HepG2 (cell line): Measurements from ENCODE around the gene ZFPM1. TPM values are rescaled to one million over a fixed set of nuclear protein-coding genes. Genes with fewer than 3 reads are reported as not detected.

ENCODE experiments used
- ATAC-seq: fragments of 200-7000 bp; cut with Tn5 transposase; 3 replicates; pipeline ENCODE4 v1.9.1; 2020; ENCODE audit warnings: mild to moderate bottlenecking, moderate library complexity
- BruUV-seq: library from RNA; stranded (reverse); fragments of 400-500 nt; replicated peaks from 2 replicates; lab custom pipeline; 2021; lab: Mats Ljungman, UMichigan
- CTCF ChIA-PET: fragments of 300-600 bp; formaldehyde crosslinking; extraction: SDS; loops from one replicate; lab custom pipeline; 2021; ENCODE audit warnings: low total read pairs, inconsistent platforms, low intra/inter-chr PET ratio; lab: Yijun Ruan, JAX
- POLR2A ChIA-PET: fragments of 350-600 bp; sonication (Branson Sonifier 250); formaldehyde crosslinking; loops from one replicate; lab custom pipeline; 2020; ENCODE audit warnings: antibody characterized with exemption, inconsistent platforms; lab: Yijun Ruan, JAX
- DNase-seq: peaks from one replicate; pipeline ENCODE4 v3.0.0-alpha.2; 2015; ENCODE audit warnings: low spot score
- FAIRE-seq: peaks from 3 replicates; lab custom pipeline; 2011; peaks lifted over from hg19 to GRCh38; lab: Jason Lieb, UNC
- H2AFZ ChIP-seq: one replicate; pipeline ENCODE4 v1.6.1; 2011; ENCODE audit warnings: low read length, inconsistent platforms
- H3K27ac ChIP-seq: fragments of 300-600 bp; 3 replicates; pipeline ENCODE4 v1.8.0; 2011; ENCODE audit warnings: mixed run types, mild to moderate bottlenecking, mixed read lengths, low read length, inconsistent platforms; ENCODE audit not compliant: insufficient read depth; ENCODE audit errors: extremely low read length
- H3K27me3 ChIP-seq, 2 experiments: fragments of 200-600 bp in 1 of 2; 2 replicates in 1 of 2; 3 replicates in 1 of 2; pipeline versions ENCODE4 v1.6.0 to v1.8.0; 2011; ENCODE audit warnings: low read length in 2 of 2, mild to moderate bottlenecking in 2 of 2, moderate library complexity in 2 of 2, inconsistent platforms in 1 of 2; ENCODE audit not compliant: insufficient read depth in 2 of 2, control insufficient read depth in 1 of 2
- H3K36me3 ChIP-seq, 2 experiments: fragments of 200-600 bp in 1 of 2; replicated peaks in 1 of 2; 2 replicates in 1 of 2; 3 replicates in 1 of 2; pipeline versions ENCODE4 v1.5.1 to v1.8.0; 2011; ENCODE audit warnings: low read length in 2 of 2, inconsistent platforms in 1 of 2; ENCODE audit not compliant: insufficient read depth in 2 of 2, control insufficient read depth in 1 of 2
- H3K4me1 ChIP-seq: 2 replicates; pipeline ENCODE4 v1.5.1; 2012; ENCODE audit warnings: low read length, inconsistent platforms; ENCODE audit not compliant: insufficient read depth
- H3K4me2 ChIP-seq: 2 replicates; pipeline ENCODE4 v1.6.0; 2011; ENCODE audit warnings: low read depth, low read length, inconsistent platforms
- H3K4me3 ChIP-seq, 3 experiments: fragments of 200-600 bp in 1 of 3; sonication (generic), shearing (Covaris generic) in 1 of 3; replicated peaks in 1 of 3; 2 replicates each; pipeline ENCODE4 v1.5.1; 2011 to 2016; ENCODE audit warnings: low read length in 3 of 3, inconsistent platforms in 2 of 3, low read depth in 2 of 3, mild to moderate bottlenecking in 2 of 3, control low read depth in 1 of 3, mixed read lengths in 1 of 3; ENCODE audit not compliant: insufficient read depth in 1 of 3
- H3K79me2 ChIP-seq: one replicate; pipeline ENCODE4 v1.6.1; 2011; ENCODE audit warnings: low read length, inconsistent platforms; ENCODE audit not compliant: insufficient read depth
- H3K9ac ChIP-seq: 2 replicates; pipeline ENCODE4 v1.6.0; 2011; ENCODE audit warnings: mild to moderate bottlenecking, low read depth, low read length, inconsistent platforms; ENCODE audit not compliant: insufficient read depth
- H3K9me3 ChIP-seq: 2 replicates; pipeline ENCODE4 v1.5.1; 2012; ENCODE audit warnings: mild to moderate bottlenecking, low read length
- H4K20me1 ChIP-seq: 2 replicates; pipeline ENCODE4 v1.6.0; 2011; ENCODE audit warnings: inconsistent platforms, mild to moderate bottlenecking, low read length, moderate library complexity; ENCODE audit not compliant: insufficient read depth
- BCL6 ChIP-seq: IDR thresholded peaks from 2 replicates; pipeline ENCODE4 v1.6.1; 2016; ENCODE audit warnings: missing genetic modification reagents, missing compliant biosample characterization
- ELF3 ChIP-seq: IDR thresholded peaks from 2 replicates; pipeline ENCODE4 v1.6.1; 2016; ENCODE audit warnings: missing genetic modification reagents, missing compliant biosample characterization
- HNF4G ChIP-seq, 2 experiments: sonication (generic) in 1 of 2; formaldehyde crosslinking in 1 of 2; IDR thresholded peaks; 2 replicates each; pipeline versions ENCODE4 v1.4.0 to v1.6.1; 2011 to 2020; ENCODE audit warnings: borderline replicate concordance in 2 of 2, low read depth in 2 of 2, mild to moderate bottlenecking in 2 of 2, low read length in 1 of 2, missing genetic modification reagents in 1 of 2, moderate library complexity in 1 of 2
- KMT2A ChIP-seq: sonication (generic); formaldehyde crosslinking; IDR thresholded peaks from 2 replicates; pipeline ENCODE4 v1.4.0; 2020; ENCODE audit warnings: missing genetic modification reagents
- MAZ ChIP-seq, 2 experiments: sonication (generic) in 1 of 2; formaldehyde crosslinking in 1 of 2; IDR thresholded peaks; 2 replicates each; pipeline versions ENCODE4 v1.5.0 to v1.6.1; 2012 to 2020; ENCODE audit warnings: low read depth in 2 of 2, mild to moderate bottlenecking in 2 of 2, borderline replicate concordance in 1 of 2, improper control_type of control experiment in 1 of 2, low read length in 1 of 2, missing genetic modification reagents in 1 of 2, moderate library complexity in 1 of 2
- MEIS2 ChIP-seq: sonication (generic); formaldehyde crosslinking; IDR thresholded peaks from 2 replicates; pipeline ENCODE4 v1.9.0; 2021; ENCODE audit warnings: mild to moderate bottlenecking, missing genetic modification reagents
- SALL1 ChIP-seq: sonication (generic); formaldehyde crosslinking; IDR thresholded peaks from 2 replicates; pipeline ENCODE4 v1.8.0; 2022; ENCODE audit warnings: mild to moderate bottlenecking, missing genetic modification reagents
- ZNF256 ChIP-seq: sonication (generic); formaldehyde crosslinking; conservative IDR thresholded peaks from 2 replicates; pipeline ENCODE4 v1.4.0; 2020; ENCODE audit warnings: missing genetic modification reagents
- ZNF337 ChIP-seq: sonication (generic); formaldehyde crosslinking; IDR thresholded peaks from 2 replicates; pipeline ENCODE4 v1.5.1; 2020; ENCODE audit warnings: missing genetic modification reagents, low read depth, mild to moderate bottlenecking, borderline replicate concordance
- ZNF510 ChIP-seq: sonication (generic); formaldehyde crosslinking; IDR thresholded peaks from 2 replicates; pipeline ENCODE4 v1.4.0; 2020; ENCODE audit warnings: low read depth, mild to moderate bottlenecking, missing genetic modification reagents
- ZNF614 ChIP-seq: IDR thresholded peaks from 2 replicates; pipeline ENCODE4 v1.6.1; 2018; ENCODE audit warnings: missing biosample characterization, missing genetic modification reagents, inconsistent platforms, borderline replicate concordance
- ZNF775 ChIP-seq: sonication (generic); formaldehyde crosslinking; IDR thresholded peaks from 2 replicates; pipeline ENCODE4 v1.4.0; 2020; ENCODE audit warnings: missing genetic modification reagents, mild to moderate bottlenecking, moderate library complexity, borderline replicate concordance
- ZSCAN30 ChIP-seq: sonication (generic); formaldehyde crosslinking; IDR thresholded peaks from 2 replicates; pipeline ENCODE4 v1.5.0; 2020; ENCODE audit warnings: mild to moderate bottlenecking, missing genetic modification reagents
- WGBS: methylation state at CpG from one replicate; pipeline ENCODE4 v1.1.6; 2017; ENCODE audit warnings: low lambda C conversion rate; 5-methylcytosine and 5-hydroxymethylcytosine counted together
- in situ Hi-C: cut with HindIII; loops from 2 replicates; pipeline ENCODE4 v1.10.0; 2017; ENCODE audit warnings: low pct_unique_long_range_greater_than_20kb; ENCODE audit not compliant: extremely low pct_ligation_motif_present
- intact Hi-C: fragments of 100-400 bp; cut with micrococcal nuclease; formaldehyde crosslinking; loops from one replicate; pipeline ENCODE4 v1.10.0; 2022; ENCODE audit not compliant: unreplicated experiment
- polyA plus RNA-seq, 8 experiments: library from polyadenylated mRNA; depleted of rRNA in 3 of 8; stranded (reverse) in 7 of 8; unstranded in 1 of 8; fragments of >200 nt; fragmentation: Illumina TruSeq in 4 of 8; extraction: Trizol in 4 of 8; gene quantifications; 2 replicates each; pipeline versions ENCODE4 v1.2.1 to v1.2.3, GENCODE V29; 2011 to 2016; ENCODE audit warnings: low read depth in 4 of 8, missing spikeins in 1 of 8, mixed read lengths in 1 of 8; ENCODE audit not compliant: insufficient read depth in 1 of 8
- total RNA-seq, 5 experiments: library from RNA; depleted of rRNA; stranded (reverse); fragments of >200 nt; fragmentation: Illumina TruSeq; extraction: Trizol; gene quantifications; 2 replicates each; pipeline ENCODE4 v1.2.3, GENCODE V29; 2016; ENCODE audit warnings: low read depth in 1 of 5
- TF ChIP-seq, protein P1 (sequence below): IDR thresholded peaks from 2 replicates; pipeline ENCODE4 v1.6.1; 2018; ENCODE audit warnings: missing genetic modification reagents
- TF ChIP-seq, protein P2 (sequence below): sonication (generic); formaldehyde crosslinking; IDR thresholded peaks from 2 replicates; pipeline ENCODE4 v1.8.0; 2022; ENCODE audit warnings: missing genetic modification reagents, mild to moderate bottlenecking, inconsistent platforms, borderline replicate concordance
- TF ChIP-seq, protein P3 (sequence below): sonication (generic); formaldehyde crosslinking; IDR thresholded peaks from 2 replicates; pipeline ENCODE4 v1.4.0; 2020; ENCODE audit warnings: missing genetic modification reagents, borderline replicate concordance

ZFPM1 gene
- total and polyA plus RNA-seq, 2 of the 13 experiments (the other 11 are each of a cell fraction or from before 2014, with no cell fraction given) = 1.3 to 3.8 TPM

DNA sequence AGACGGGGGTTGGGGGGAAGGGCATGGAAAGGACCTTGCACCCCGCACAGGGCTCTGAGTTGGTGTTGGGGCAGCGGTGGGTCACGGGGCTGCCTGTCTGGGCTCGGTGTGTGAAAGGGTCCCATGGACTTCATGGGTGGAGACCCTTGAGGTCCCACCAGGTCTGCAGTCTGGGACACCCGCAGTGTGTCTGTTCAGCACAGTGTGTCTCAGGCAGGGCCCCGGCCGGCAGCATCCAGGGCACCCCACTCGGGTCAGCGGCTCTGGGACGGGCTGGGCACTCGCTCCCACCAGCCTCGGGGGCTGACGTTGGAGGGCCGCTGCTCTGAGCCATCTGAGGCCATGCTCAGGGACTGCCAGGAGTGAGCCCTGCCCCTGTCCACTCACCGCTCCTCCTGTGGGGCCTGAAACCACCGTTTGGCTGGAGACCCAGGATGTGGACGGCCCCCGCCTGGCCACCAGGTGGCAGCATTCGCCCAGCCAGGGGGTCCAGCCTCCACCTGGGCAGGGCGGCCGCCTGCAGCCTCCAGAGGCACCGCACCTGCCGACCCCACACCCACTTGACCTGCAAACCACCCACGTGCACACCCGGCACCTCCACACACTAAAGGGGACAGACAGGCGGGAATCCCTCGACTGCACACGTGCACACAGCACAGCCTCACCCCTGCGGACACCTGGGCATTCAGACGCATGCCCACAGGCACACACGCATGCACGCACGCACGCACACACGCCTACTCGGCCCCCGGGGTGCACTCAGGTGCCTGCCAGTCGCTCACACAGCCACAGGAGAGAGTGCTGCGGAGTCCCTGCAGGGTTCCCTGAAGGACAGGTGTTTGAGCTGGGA is 10.1 kb upstream of the ZFPM1 start:
- Histone ChIP-seq H2AFZ (no peak overlapping the region), H3K4me2 (peak overlapping the region; percentile 75), H3K27ac (no peak overlapping the region), H3K27me3 (peaks cover 45 to 94% of the 10 kb centered on the region in 2 experiments), H3K4me1 (peaks cover 16% of the 10 kb centered on the region), H4K20me1 (no peaks in the 10 kb centered on the region), H3K36me3 (no peaks in the 10 kb centered on the region), H3K4me3 (peak overlapping the region; percentile 4 to 66 (median 17); a peak in 3 of 6 replicates), H3K9me3 (no peaks in the 10 kb centered on the region), H3K79me2 (no peaks in the 10 kb centered on the region), H3K9ac (no peak overlapping the region)
- POLR2A ChIA-PET = interaction anchor here (2.1 kb wide), 1 partner anchor 45 kb away, joined by 7 read pairs; no protein-coding TSS in a partner anchor
- peak; percentile 77 for DNase-seq
- peak; percentile 91 for ATAC-seq
- intact Hi-C loops (loop anchor here (1.0 to 2.0 kb wide), 3 partner anchors 46 to 119 kb away; no protein-coding TSS in a partner anchor), in situ Hi-C loops (no loop called here)
- BruUV-seq = no TSS peak
- CTCF ChIA-PET = interaction anchor here (0.6 to 3.6 kb wide), 10 partner anchors 9 to 119 kb away, joined by 3 to 88 read pairs (median 4); no protein-coding TSS in a partner anchor
- FAIRE-seq = peak; percentile 51
- WGBS = 4% methylated on average over 9 of the region's 40 CpGs
- peak; percentile 44 for TF ChIP-seq ELF3
- no peak for TF ChIP-seq ZSCAN30 (CRISPR knock-in tag)
- peak; percentile 29; the same call in 1 of the 2 replicates for TF ChIP-seq MAZ (IDR thresholded peaks at IDR 0.05; ENCODE audit: borderline replicate concordance, low read depth, low read length)
- TF ChIP-seq MAZ (CRISPR knock-in tag; IDR thresholded peaks at IDR 0.05; ENCODE audit: low read depth) = peak; percentile 90
- TF ChIP-seq, protein P1, sequence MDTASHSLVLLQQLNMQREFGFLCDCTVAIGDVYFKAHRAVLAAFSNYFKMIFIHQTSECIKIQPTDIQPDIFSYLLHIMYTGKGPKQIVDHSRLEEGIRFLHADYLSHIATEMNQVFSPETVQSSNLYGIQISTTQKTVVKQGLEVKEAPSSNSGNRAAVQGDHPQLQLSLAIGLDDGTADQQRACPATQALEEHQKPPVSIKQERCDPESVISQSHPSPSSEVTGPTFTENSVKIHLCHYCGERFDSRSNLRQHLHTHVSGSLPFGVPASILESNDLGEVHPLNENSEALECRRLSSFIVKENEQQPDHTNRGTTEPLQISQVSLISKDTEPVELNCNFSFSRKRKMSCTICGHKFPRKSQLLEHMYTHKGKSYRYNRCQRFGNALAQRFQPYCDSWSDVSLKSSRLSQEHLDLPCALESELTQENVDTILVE = peak; percentile 51; the same call in 1 of the 2 replicates
- peak; percentile 74 for TF ChIP-seq SALL1 (CRISPR knock-in tag)
- no peak; the same call in 1 of the 2 replicates for TF ChIP-seq MEIS2 (CRISPR knock-in tag)
- TF ChIP-seq HNF4G (IDR thresholded peaks at IDR 0.05; ENCODE audit: borderline replicate concordance, low read depth, low read length) = no peak; the same call in 1 of the 2 replicates
- TF ChIP-seq HNF4G (CRISPR knock-in tag; IDR thresholded peaks at IDR 0.05; ENCODE audit: borderline replicate concordance, low read depth) = peak; percentile 52
- TF ChIP-seq, protein P2, sequence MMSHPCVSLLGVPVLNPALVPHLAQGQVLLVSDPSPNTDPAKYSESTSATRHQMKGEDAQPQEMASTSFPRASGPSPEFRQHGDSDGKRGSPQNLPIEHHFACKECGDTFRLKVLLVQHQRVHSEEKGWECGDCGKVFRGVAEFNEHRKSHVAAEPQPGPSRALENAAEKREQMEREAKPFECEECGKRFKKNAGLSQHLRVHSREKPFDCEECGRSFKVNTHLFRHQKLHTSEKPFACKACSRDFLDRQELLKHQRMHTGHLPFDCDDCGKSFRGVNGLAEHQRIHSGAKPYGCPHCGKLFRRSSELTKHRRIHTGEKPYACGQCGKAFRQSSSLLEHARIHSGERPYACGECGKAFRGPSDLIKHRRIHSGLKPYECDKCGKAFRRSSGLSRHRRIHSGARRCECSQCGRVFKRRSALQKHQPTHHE (CRISPR knock-in tag) = peak; percentile 82; the same call in 1 of the 2 replicates
- no peak for TF ChIP-seq ZNF510 (CRISPR knock-in tag)
- TF ChIP-seq, protein P3, sequence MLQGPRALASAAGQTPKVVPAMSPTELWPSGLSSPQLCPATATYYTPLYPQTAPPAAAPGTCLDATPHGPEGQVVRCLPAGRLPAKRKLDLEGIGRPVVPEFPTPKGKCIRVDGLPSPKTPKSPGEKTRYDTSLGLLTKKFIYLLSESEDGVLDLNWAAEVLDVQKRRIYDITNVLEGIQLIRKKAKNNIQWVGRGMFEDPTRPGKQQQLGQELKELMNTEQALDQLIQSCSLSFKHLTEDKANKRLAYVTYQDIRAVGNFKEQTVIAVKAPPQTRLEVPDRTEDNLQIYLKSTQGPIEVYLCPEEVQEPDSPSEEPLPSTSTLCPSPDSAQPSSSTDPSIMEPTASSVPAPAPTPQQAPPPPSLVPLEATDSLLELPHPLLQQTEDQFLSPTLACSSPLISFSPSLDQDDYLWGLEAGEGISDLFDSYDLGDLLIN = 0 out of 2 replicates have a peak, but pooled peaks have one; percentile 49
- TF ChIP-seq BCL6 (CRISPR knock-in tag) = peak; percentile 59
- no peak for TF ChIP-seq ZNF337 (CRISPR knock-in tag)
- TF ChIP-seq ZNF775 (CRISPR knock-in tag) = no peak
- 0 out of 2 replicates have a peak, but pooled peaks have one; percentile 33 for TF ChIP-seq ZNF256 (CRISPR knock-in tag)
- TF ChIP-seq KMT2A = 0 out of 2 replicates have a peak, but pooled peaks have one; percentile 41
- peak; percentile 77; the same call in 1 of the 2 replicates for TF ChIP-seq ZNF614
